Endothelial cell of coronary artery (primary cell): ENCODE results near the gene KRTAP19-4. TPM values are rescaled to one million over a fixed set of nuclear protein-coding genes. Genes with fewer than 3 reads are reported as not detected.

Experiments
- total RNA-seq: library from RNA; depleted of rRNA; stranded (reverse); fragments of >200 nt; gene quantifications from 2 replicates; pipeline ENCODE4 v1.2.3, GENCODE V29; 2014

Gene KRTAP19-4
- not detected in 2 replicates for total RNA-seq

GRCh38 chr21:30497065-30497464 lies at the start of gene KRTAP19-4:
Gene KRTAP19-4 (minus strand): TSS chr21:30497165. CDS start chr21:30497110, 55 bp downstream.

DNA sequence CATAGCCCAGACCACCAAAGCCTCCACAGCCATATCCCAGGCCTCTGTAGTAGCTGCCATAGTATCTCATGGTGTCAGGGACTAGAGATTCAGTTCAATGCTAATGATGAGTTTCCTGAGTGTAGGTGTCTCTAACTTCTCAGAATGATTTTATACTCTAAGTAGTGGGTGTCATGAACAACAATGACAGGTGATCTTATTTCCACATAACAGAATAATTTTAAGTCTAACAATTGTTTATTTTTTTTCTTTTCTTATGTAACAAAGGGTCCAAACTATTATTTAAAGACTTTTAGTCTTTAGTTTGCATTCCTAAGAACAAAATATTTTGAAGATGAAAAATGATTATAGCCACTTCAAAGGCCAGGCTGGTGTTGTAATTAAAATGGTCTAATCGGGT lies 44.8 kb upstream of the KRTAP19-4 start, which contains the start of gene KRTAP19-6:
KRTAP19-6 (minus strand) TSS at position 101 of the 400 bp plus-strand sequence; CDS start at position 70, 31 bp downstream.

GRCh38 chr21:30502041-30502440 lies 5.1 kb upstream of the KRTAP19-4 start, which contains the start of gene KRTAP19-5:
Gene KRTAP19-5 (minus strand): TSS chr21:30502141. CDS start chr21:30502090, 51 bp downstream.

GRCh38 chr21:30491963-30492428 lies 5.0 kb downstream of the KRTAP19-4 start, which contains the start of gene KRTAP19-3:
Gene KRTAP19-3 (minus strand): TSS chr21:30492013. CDS start chr21:30491957, 56 bp downstream.

GRCh38 chr21:30487336-30487735 lies 9.6 kb downstream of the KRTAP19-4 start, which contains the start of gene KRTAP19-2:
Gene KRTAP19-2 (minus strand): TSS chr21:30487436. CDS start chr21:30487348, 88 bp downstream.

GRCh38 chr21:30480145-30480544 lies 16.8 kb downstream of the KRTAP19-4 start, which contains the start of gene KRTAP19-1:
Gene KRTAP19-1 (minus strand): TSS chr21:30480367. CDS start chr21:30480317, 50 bp downstream.

Other genes starting within 250 kb of the KRTAP19-4 start
- gene KRTAP24-1, start 214.2 kb downstream of the KRTAP19-4 start, total RNA-seq = not detected in 2 replicates
- not detected in 2 replicates for gene KRTAP25-1, start 207.7 kb downstream of the KRTAP19-4 start, total RNA-seq
- gene KRTAP26-1, start 176.8 kb downstream of the KRTAP19-4 start, total RNA-seq = not detected in 2 replicates
- gene KRTAP27-1, start 159.5 kb downstream of the KRTAP19-4 start, total RNA-seq = not detected in 2 replicates
- not detected in 2 replicates for gene KRTAP23-1, start 148.6 kb downstream of the KRTAP19-4 start, total RNA-seq
- not detected in 2 replicates for gene KRTAP13-2, start 124.9 kb downstream of the KRTAP19-4 start, total RNA-seq
- gene KRTAP13-1, start 101.1 kb downstream of the KRTAP19-4 start, total RNA-seq = not detected in 2 replicates
- gene KRTAP13-3, start 71.2 kb downstream of the KRTAP19-4 start, total RNA-seq = not detected in 2 replicates
- gene KRTAP13-4, start 66.9 kb downstream of the KRTAP19-4 start, total RNA-seq = not detected in 2 replicates
- not detected in 2 replicates for gene KRTAP15-1, start 56.9 kb downstream of the KRTAP19-4 start, total RNA-seq
- not detected in 2 replicates for gene KRTAP19-1, start 16.8 kb downstream of the KRTAP19-4 start, total RNA-seq
- not detected in 2 replicates for gene KRTAP19-2, start 9.7 kb downstream of the KRTAP19-4 start, total RNA-seq
- not detected in 2 replicates for gene KRTAP19-3, start 5.2 kb downstream of the KRTAP19-4 start, total RNA-seq
- gene KRTAP19-5, start 5.0 kb upstream of the KRTAP19-4 start, total RNA-seq = not detected in 2 replicates
- gene KRTAP19-6, start 44.7 kb upstream of the KRTAP19-4 start, total RNA-seq = not detected in 2 replicates
- not detected in 2 replicates for gene KRTAP19-7, start 64.1 kb upstream of the KRTAP19-4 start, total RNA-seq
- gene KRTAP22-2, start 93.2 kb upstream of the KRTAP19-4 start, total RNA-seq = not detected in 2 replicates
- not detected in 2 replicates for gene KRTAP6-3, start 95.3 kb upstream of the KRTAP19-4 start, total RNA-seq
- gene KRTAP6-2, start 101.7 kb upstream of the KRTAP19-4 start, total RNA-seq = not detected in 2 replicates
- gene KRTAP22-1, start 103.9 kb upstream of the KRTAP19-4 start, total RNA-seq = not detected in 2 replicates
- gene KRTAP6-1, start 116.8 kb upstream of the KRTAP19-4 start, total RNA-seq = not detected in 2 replicates
- not detected in 2 replicates for gene KRTAP20-1, start 119.3 kb upstream of the KRTAP19-4 start, total RNA-seq
- gene KRTAP20-4, start 123.5 kb upstream of the KRTAP19-4 start, total RNA-seq = not detected in 2 replicates
- gene KRTAP20-2, start 138.0 kb upstream of the KRTAP19-4 start, total RNA-seq = not detected in 2 replicates
- gene KRTAP20-3, start 145.7 kb upstream of the KRTAP19-4 start, total RNA-seq = not detected in 2 replicates
- gene KRTAP21-3, start 221.6 kb upstream of the KRTAP19-4 start, total RNA-seq = not detected in 2 replicates